ENCODE measurements around the gene ENOX1.

The ENOX1 gene

DNA sequence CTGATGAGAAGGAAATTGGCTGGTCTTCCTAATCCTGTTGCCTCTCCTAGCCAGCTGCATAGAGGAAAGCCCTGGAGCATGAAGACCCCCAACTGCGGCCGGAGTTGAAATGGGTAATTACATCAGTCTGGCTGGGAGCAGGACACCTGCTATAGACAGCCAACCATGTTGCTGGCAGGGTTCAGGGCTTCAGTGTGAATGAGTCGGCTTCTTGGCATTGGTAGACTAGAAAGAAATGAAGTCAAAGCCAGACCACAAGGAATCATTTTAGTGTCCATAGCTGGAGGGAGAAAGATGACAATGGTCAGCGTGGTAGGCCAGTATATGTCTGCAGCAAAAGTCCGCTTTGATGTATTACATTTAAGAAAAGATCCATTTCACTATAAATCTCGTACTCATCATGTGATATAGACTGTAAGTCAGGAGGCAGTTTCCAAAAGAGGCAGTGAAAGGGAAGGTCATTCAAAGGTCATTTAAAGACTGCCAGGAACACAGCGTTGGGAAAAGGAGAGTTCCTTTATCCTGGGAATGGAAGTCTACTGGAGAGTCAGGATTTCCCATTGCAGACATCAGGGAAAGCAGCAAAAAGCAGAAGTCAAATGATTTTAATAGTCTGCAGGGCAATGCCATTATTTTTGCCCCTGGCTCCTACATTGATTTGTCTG is 500.7 kb downstream of the ENOX1 start:
- Histone ChIP-seq H3K4me2 (ENCODE audit: low read length) (no peak overlapping the region), H3K27ac (ENCODE audit: low read depth, low read length, poor library complexity, severe bottlenecking) (no peak overlapping the region), H3K27me3 (ENCODE audit: insufficient read depth, low read length) (no peaks in the 10 kb centered on the region), H3K4me3 (ENCODE audit: low read depth, low read length, poor library complexity, severe bottlenecking) (no peak overlapping the region), H3K4me1 (ENCODE audit: insufficient read depth, low read length, severe bottlenecking) (no peaks in the 10 kb centered on the region), H3K9me3 (ENCODE audit: low read length) (no peaks in the 10 kb centered on the region), H3K79me2 (ENCODE audit: insufficient read depth, low read length) (no peaks in the 10 kb centered on the region), H3K36me3 (ENCODE audit: insufficient read depth, low read length) (no peaks in the 10 kb centered on the region), H3K9ac (ENCODE audit: low read length) (no peak overlapping the region), H3F3A (ENCODE audit: insufficient read depth, low read length) (no peaks in the 10 kb centered on the region), H2AFZ (ENCODE audit: low read length) (no peak overlapping the region), H4K20me1 (ENCODE audit: insufficient read depth, low read length) (no peaks in the 10 kb centered on the region), H3K9me2 (ENCODE audit: low read depth, low read length) (no peaks in the 10 kb centered on the region)
- TF ChIP-seq EZH2 (IDR thresholded peaks at IDR 0.05; ENCODE audit: borderline replicate concordance, low read length): no peak
- TF ChIP-seq, protein P1, sequence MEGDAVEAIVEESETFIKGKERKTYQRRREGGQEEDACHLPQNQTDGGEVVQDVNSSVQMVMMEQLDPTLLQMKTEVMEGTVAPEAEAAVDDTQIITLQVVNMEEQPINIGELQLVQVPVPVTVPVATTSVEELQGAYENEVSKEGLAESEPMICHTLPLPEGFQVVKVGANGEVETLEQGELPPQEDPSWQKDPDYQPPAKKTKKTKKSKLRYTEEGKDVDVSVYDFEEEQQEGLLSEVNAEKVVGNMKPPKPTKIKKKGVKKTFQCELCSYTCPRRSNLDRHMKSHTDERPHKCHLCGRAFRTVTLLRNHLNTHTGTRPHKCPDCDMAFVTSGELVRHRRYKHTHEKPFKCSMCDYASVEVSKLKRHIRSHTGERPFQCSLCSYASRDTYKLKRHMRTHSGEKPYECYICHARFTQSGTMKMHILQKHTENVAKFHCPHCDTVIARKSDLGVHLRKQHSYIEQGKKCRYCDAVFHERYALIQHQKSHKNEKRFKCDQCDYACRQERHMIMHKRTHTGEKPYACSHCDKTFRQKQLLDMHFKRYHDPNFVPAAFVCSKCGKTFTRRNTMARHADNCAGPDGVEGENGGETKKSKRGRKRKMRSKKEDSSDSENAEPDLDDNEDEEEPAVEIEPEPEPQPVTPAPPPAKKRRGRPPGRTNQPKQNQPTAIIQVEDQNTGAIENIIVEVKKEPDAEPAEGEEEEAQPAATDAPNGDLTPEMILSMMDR (IDR thresholded peaks at IDR 0.05; ENCODE audit: low read length): no peak

DNA sequence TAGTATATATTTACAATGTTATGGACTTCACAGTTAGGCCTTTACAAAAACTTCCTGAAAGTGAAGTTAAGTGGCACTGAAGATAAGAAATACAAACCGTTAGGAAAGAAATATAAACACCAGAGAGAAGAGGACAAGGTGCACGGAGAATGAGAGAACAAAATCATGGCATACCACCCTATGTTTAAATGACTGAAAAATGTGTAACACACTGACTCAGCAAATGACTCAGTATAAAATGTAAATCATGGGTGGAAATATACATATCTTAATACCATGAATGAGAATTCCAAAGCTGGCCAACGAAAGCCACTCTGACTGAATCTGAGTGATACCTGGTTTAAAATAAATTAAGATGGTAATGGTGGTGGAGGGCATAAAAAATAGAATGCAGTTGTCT is 502.6 kb downstream of the ENOX1 start:
- Histone ChIP-seq H3K4me3 (ENCODE audit: low read depth, low read length, poor library complexity, severe bottlenecking) (no peak overlapping the region), H3K9me3 (ENCODE audit: low read length) (no peaks in the 10 kb centered on the region), H3K79me2 (ENCODE audit: insufficient read depth, low read length) (no peaks in the 10 kb centered on the region), H3K27me3 (ENCODE audit: insufficient read depth, low read length) (no peaks in the 10 kb centered on the region), H3K36me3 (ENCODE audit: insufficient read depth, low read length) (no peaks in the 10 kb centered on the region), H4K20me1 (ENCODE audit: insufficient read depth, low read length) (no peaks in the 10 kb centered on the region), H3K27ac (ENCODE audit: low read depth, low read length, poor library complexity, severe bottlenecking) (no peak overlapping the region), H3K4me2 (ENCODE audit: low read length) (no peak overlapping the region), H2AFZ (ENCODE audit: low read length) (no peak overlapping the region), H3K9me2 (ENCODE audit: low read depth, low read length) (no peaks in the 10 kb centered on the region), H3K4me1 (ENCODE audit: insufficient read depth, low read length, severe bottlenecking) (no peaks in the 10 kb centered on the region), H3F3A (ENCODE audit: insufficient read depth, low read length) (no peaks in the 10 kb centered on the region), H3K9ac (ENCODE audit: low read length) (no peak overlapping the region)
- TF ChIP-seq EZH2 (IDR thresholded peaks at IDR 0.05; ENCODE audit: borderline replicate concordance, low read length): no peak
- TF ChIP-seq, protein P1 (IDR thresholded peaks at IDR 0.05; ENCODE audit: low read length): no peak

DNA sequence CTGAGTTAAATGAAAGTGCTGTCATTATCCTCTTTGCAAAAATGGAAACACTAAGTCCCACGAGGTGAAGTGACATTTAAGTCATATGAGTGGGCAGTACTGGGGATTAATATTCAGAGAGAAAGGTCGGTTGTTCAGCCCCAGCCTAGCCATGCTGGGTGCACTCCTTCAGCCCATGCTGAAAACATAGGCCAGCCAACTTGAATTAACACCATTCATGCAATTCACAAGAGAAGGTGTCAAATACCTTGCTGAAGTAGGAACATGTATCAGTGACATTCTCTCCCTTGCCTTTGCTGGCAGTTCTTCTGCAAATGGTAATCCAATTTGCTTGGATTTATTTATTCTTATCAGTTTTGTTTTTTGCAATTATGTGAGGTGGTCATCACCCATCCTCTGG is 507.1 kb downstream of the ENOX1 start:
- Histone ChIP-seq H3K27ac (ENCODE audit: low read depth, low read length, poor library complexity, severe bottlenecking) (no peak overlapping the region), H2AFZ (ENCODE audit: low read length) (no peak overlapping the region), H3K27me3 (ENCODE audit: insufficient read depth, low read length) (no peaks in the 10 kb centered on the region), H3F3A (ENCODE audit: insufficient read depth, low read length) (no peaks in the 10 kb centered on the region), H3K4me3 (ENCODE audit: low read depth, low read length, poor library complexity, severe bottlenecking) (no peak overlapping the region), H3K9me3 (ENCODE audit: low read length) (no peaks in the 10 kb centered on the region), H3K4me2 (ENCODE audit: low read length) (no peak overlapping the region), H3K79me2 (ENCODE audit: insufficient read depth, low read length) (no peaks in the 10 kb centered on the region), H3K4me1 (ENCODE audit: insufficient read depth, low read length, severe bottlenecking) (no peaks in the 10 kb centered on the region), H3K9ac (ENCODE audit: low read length) (no peak overlapping the region), H3K36me3 (ENCODE audit: insufficient read depth, low read length) (no peaks in the 10 kb centered on the region), H3K9me2 (ENCODE audit: low read depth, low read length) (no peaks in the 10 kb centered on the region), H4K20me1 (ENCODE audit: insufficient read depth, low read length) (no peaks in the 10 kb centered on the region)
- TF ChIP-seq, protein P1 (IDR thresholded peaks at IDR 0.05; ENCODE audit: low read length): no peak

Measured in OCI-LY1 (cell line).